ENCODE data around the gene RGL1. TPM values are rescaled to one million over a fixed set of nuclear protein-coding genes. Genes with fewer than 3 reads are reported as not detected.
A peak's percentile ranks its signal among the peaks of the same experiment; 100 is the strongest.

The RGL1 gene
- total RNA-seq, 4 donors from 2014 or later, result 12.1 to 13.8 (median 13.0) TPM

- DNase-seq, result no peak
- Histone ChIP-seq H3K27me3 (no peaks in the 10 kb centered on the region), H3K36me3 (peaks cover 0 to 15% (median 0%) of the 10 kb centered on the region in 4 donors), H3K27ac (peak overlapping the region in 1 of 4 donors; percentile 41), H3K9me3 (no peaks in the 10 kb centered on the region), H3K4me1 (peaks cover 0 to 23% (median 6%) of the 10 kb centered on the region in 4 donors), H3K4me3 (no peak overlapping the region)
- intact Hi-C loops (cut with DNase I; ENCODE audit: low total_unique reads) (loop anchor here (10.0 kb wide), 1 partner anchor 109 kb away; the partner anchor contains the start of gene RGL1), in situ Hi-C loops (cut with MboI; ENCODE audit: low pct_ligation_motif_present in 1 of 4, low pct_unique_long_range_greater_than_20kb in 1 of 4, low sequenced_read_pairs in 3 of 4) (loop anchor here (10.0 to 25.0 kb wide), 3 partner anchors 226 to 451 kb away; partner anchors contain the start of genes APOBEC4 (in 3 of the 4) and SMG7 (in 1 of the 4))
- TF ChIP-seq EP300 (IDR thresholded peaks at IDR 0.05; ENCODE audit: low read depth) (no peak), POLR2A (IDR thresholded peaks at IDR 0.05) (no peak), POLR2AphosphoS5 (IDR thresholded peaks at IDR 0.05) (no peak)
- TF ChIP-seq, protein P1, sequence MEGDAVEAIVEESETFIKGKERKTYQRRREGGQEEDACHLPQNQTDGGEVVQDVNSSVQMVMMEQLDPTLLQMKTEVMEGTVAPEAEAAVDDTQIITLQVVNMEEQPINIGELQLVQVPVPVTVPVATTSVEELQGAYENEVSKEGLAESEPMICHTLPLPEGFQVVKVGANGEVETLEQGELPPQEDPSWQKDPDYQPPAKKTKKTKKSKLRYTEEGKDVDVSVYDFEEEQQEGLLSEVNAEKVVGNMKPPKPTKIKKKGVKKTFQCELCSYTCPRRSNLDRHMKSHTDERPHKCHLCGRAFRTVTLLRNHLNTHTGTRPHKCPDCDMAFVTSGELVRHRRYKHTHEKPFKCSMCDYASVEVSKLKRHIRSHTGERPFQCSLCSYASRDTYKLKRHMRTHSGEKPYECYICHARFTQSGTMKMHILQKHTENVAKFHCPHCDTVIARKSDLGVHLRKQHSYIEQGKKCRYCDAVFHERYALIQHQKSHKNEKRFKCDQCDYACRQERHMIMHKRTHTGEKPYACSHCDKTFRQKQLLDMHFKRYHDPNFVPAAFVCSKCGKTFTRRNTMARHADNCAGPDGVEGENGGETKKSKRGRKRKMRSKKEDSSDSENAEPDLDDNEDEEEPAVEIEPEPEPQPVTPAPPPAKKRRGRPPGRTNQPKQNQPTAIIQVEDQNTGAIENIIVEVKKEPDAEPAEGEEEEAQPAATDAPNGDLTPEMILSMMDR (IDR thresholded peaks at IDR 0.05), result no peak
- WGBS, 2 donors (ENCODE audit: low coverage in 1 of 2), result 94 to 96% methylated on average over 3 of the region's 3 CpGs
Measured at GRCh38 chr1:183913567-183913993, 108.7 kb downstream of the RGL1 start.

- intact Hi-C loops (cut with DNase I; ENCODE audit: low total_unique reads) (loop anchor here (10.0 kb wide), 1 partner anchor 109 kb away; the partner anchor contains the start of gene RGL1), in situ Hi-C loops (cut with MboI; ENCODE audit: low pct_ligation_motif_present in 1 of 4, low pct_unique_long_range_greater_than_20kb in 1 of 4, low sequenced_read_pairs in 3 of 4) (loop anchor here (10.0 to 25.0 kb wide), 3 partner anchors 227 to 452 kb away; partner anchors contain the start of genes APOBEC4 (in 3 of the 4) and SMG7 (in 1 of the 4))
- TF ChIP-seq POLR2AphosphoS5 (IDR thresholded peaks at IDR 0.05), result no peak
- TF ChIP-seq EP300 (IDR thresholded peaks at IDR 0.05; ENCODE audit: low read depth), result no peak
- TF ChIP-seq, protein P1 (IDR thresholded peaks at IDR 0.05), result no peak
- TF ChIP-seq POLR2A (IDR thresholded peaks at IDR 0.05), result no peak
- no peak overlapping the region for H3K4me3 ChIP-seq
- no peak for DNase-seq
- no peaks in the 10 kb centered on the region for H3K9me3 ChIP-seq
- H3K27me3 ChIP-seq, result no peaks in the 10 kb centered on the region
- H3K27ac ChIP-seq, result no peak overlapping the region
- peaks cover 0 to 15% (median 0%) of the 10 kb centered on the region in 4 donors for H3K36me3 ChIP-seq
- 68 to 70% methylated on average over 3 of the region's 3 CpGs for WGBS, 2 donors (ENCODE audit: low coverage in 1 of 2)
- peaks cover 0 to 23% (median 6%) of the 10 kb centered on the region in 4 donors for H3K4me1 ChIP-seq
Measured at GRCh38 chr1:183914276-183914675, 109.4 kb downstream of the RGL1 start.

GRCh38 chr1:183914891-183915290 lies 110.0 kb downstream of the RGL1 start:
- H3K27ac ChIP-seq, result no peak overlapping the region
- intact Hi-C loops (cut with DNase I; ENCODE audit: low total_unique reads), result loop anchor here (10.0 kb wide), 1 partner anchor 110 kb away; the partner anchor contains the start of gene RGL1
- in situ Hi-C loops (cut with MboI; ENCODE audit: low pct_ligation_motif_present in 1 of 4, low pct_unique_long_range_greater_than_20kb in 1 of 4, low sequenced_read_pairs in 3 of 4), result loop anchor here (10.0 to 25.0 kb wide), 3 partner anchors 228 to 453 kb away; partner anchors contain the start of genes APOBEC4 (in 3 of the 4) and SMG7 (in 1 of the 4)

More at GRCh38 chr1:183914891-183915290, 110.0 kb downstream of the RGL1 start:
- Histone ChIP-seq H3K4me3 (no peak overlapping the region), H3K36me3 (peaks cover 0 to 11% (median 0%) of the 10 kb centered on the region in 4 donors), H3K4me1 (peaks cover 0 to 23% (median 6%) of the 10 kb centered on the region in 4 donors), H3K9me3 (no peaks in the 10 kb centered on the region), H3K27me3 (no peaks in the 10 kb centered on the region)
- no peak for DNase-seq
- TF ChIP-seq, protein P1 (IDR thresholded peaks at IDR 0.05), result no peak
- TF ChIP-seq EP300 (IDR thresholded peaks at IDR 0.05; ENCODE audit: low read depth) (no peak), POLR2AphosphoS5 (IDR thresholded peaks at IDR 0.05) (no peak), POLR2A (IDR thresholded peaks at IDR 0.05) (no peak)
